Cardiac muscle cell (in vitro differentiated cells and primary cell): ENCODE measurements around the gene ASPHD1. TPM values are rescaled to one million over a fixed set of nuclear protein-coding genes. Genes with fewer than 3 reads are reported as not detected.

Experiments
- DNase-seq, 2 donors: peaks; one replicate each; pipeline versions ENCODE4 v3.0.0 to v3.0.0-alpha.2; 2010 to 2017; ENCODE audit warnings: low read depth in 1 of 2, low spot score in 1 of 2
- H3K27ac ChIP-seq: fragments of 200-600 bp; sonication (generic); 2 replicates; pipeline ENCODE4 v1.5.1; 2016
- H3K27me3 ChIP-seq: fragments of 200-600 bp; sonication (generic); 2 replicates; pipeline ENCODE4 v1.6.0; 2016; ENCODE audit warnings: control low read depth
- H3K36me3 ChIP-seq: fragments of 200-600 bp; sonication (generic); 2 replicates; pipeline ENCODE4 v1.5.1; 2016; ENCODE audit warnings: control low read depth
- H3K4me1 ChIP-seq: fragments of 200-600 bp; sonication (generic); 2 replicates; pipeline ENCODE4 v1.8.1; 2017; ENCODE audit warnings: low read depth, mild to moderate bottlenecking, mixed run types
- H3K4me3 ChIP-seq: fragments of 200-600 bp; sonication (generic); 2 replicates; pipeline ENCODE4 v1.5.1; 2016; ENCODE audit warnings: mild to moderate bottlenecking
- H3K9me3 ChIP-seq: fragments of 200-600 bp; sonication (generic); 2 replicates; pipeline ENCODE4 v1.5.1; 2017; ENCODE audit warnings: low read depth, mild to moderate bottlenecking, control low read depth
- polyA plus RNA-seq: library from polyadenylated mRNA; unstranded; fragments of >200 nt; fragmentation: Nextera tagmentation; extraction: Ambion mirVana; gene quantifications from 2 replicates; pipeline ENCODE4 v1.2.1, GENCODE V29; 2016
- total RNA-seq: library from RNA; depleted of rRNA; stranded (reverse); fragments of >200 nt; gene quantifications from 2 replicates; pipeline ENCODE4 v1.2.3, GENCODE V29; 2016
- TF ChIP-seq, protein P1 (sequence below): IDR thresholded peaks from 2 replicates; pipeline ENCODE4 v1.5.1; 2012; ENCODE audit warnings: low read depth, mild to moderate bottlenecking, low read length

The ASPHD1 gene
- total and polyA plus RNA-seq, 2 experiments from 2014 or later, result 1.8 to 2.3 TPM

DNA sequence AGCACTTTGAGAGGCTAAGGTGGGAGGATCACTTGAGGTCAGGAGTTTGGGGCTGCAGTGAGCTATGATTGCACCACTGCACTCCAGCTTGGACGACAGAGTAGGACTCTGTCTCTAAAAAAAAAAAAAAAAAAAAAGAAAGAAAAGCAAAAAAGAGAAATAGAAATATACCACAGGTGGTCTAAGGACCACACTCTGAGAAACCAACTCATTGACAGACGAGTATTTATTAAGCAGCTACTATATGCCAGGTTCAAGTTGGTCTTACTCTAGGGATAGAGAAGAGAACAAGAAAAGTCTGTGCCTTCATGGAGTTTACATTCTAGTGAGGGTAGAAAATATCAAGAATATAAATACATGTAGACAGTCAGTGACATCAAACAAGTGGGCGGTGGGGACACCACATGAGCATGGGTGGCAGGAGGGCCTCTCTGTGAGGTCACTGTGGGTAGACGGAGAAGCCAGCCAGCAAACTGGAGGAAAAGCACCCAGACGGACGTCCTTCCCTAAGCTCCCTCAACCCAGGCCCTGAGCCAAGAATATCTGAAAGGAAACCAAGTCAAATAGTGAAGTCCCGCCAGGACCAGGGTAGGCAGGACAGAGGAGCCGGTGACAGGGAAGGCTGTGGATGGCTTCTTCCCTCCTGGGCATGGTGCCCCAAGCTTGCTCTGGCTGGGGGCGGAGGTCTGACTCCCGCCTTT lies 42.0 kb upstream of the ASPHD1 start:
- H3K9me3 ChIP-seq, result no peaks in the 10 kb centered on the region
- H3K27me3 ChIP-seq, result no peaks in the 10 kb centered on the region
- TF ChIP-seq, protein P1, sequence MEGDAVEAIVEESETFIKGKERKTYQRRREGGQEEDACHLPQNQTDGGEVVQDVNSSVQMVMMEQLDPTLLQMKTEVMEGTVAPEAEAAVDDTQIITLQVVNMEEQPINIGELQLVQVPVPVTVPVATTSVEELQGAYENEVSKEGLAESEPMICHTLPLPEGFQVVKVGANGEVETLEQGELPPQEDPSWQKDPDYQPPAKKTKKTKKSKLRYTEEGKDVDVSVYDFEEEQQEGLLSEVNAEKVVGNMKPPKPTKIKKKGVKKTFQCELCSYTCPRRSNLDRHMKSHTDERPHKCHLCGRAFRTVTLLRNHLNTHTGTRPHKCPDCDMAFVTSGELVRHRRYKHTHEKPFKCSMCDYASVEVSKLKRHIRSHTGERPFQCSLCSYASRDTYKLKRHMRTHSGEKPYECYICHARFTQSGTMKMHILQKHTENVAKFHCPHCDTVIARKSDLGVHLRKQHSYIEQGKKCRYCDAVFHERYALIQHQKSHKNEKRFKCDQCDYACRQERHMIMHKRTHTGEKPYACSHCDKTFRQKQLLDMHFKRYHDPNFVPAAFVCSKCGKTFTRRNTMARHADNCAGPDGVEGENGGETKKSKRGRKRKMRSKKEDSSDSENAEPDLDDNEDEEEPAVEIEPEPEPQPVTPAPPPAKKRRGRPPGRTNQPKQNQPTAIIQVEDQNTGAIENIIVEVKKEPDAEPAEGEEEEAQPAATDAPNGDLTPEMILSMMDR, result no peak
- no peak overlapping the region for H3K27ac ChIP-seq
- peaks cover 5% of the 10 kb centered on the region for H3K36me3 ChIP-seq
- no peak for DNase-seq
- peaks cover 10% of the 10 kb centered on the region for H3K4me1 ChIP-seq
- no peak overlapping the region for H3K4me3 ChIP-seq

DNA sequence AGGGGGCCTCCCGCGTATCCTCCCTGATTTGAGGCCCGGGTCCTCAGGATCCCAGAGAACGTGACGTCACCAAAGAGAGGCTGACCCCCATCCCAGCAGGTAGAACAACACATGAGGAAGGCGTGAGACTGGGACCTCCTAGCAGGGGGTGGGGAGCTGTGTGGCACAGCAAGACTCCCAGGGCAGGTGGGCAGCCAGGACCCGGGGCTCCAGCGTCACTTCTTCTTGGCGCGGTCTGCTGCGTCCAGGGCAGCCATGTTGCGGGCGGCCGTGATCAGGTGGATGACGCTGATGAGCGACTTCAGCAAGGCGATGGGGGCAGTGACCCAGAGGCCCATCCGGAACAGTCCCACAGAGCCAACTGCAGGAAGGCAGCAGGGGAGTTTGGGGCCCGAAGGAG lies 41.3 kb upstream of the ASPHD1 start:
- TF ChIP-seq, protein P1, result no peak
- no peak for DNase-seq
- Histone ChIP-seq H3K9me3 (no peaks in the 10 kb centered on the region), H3K4me1 (peaks cover 10% of the 10 kb centered on the region), H3K4me3 (no peak overlapping the region), H3K36me3 (peaks cover 5% of the 10 kb centered on the region), H3K27ac (no peak overlapping the region), H3K27me3 (no peaks in the 10 kb centered on the region)

DNA sequence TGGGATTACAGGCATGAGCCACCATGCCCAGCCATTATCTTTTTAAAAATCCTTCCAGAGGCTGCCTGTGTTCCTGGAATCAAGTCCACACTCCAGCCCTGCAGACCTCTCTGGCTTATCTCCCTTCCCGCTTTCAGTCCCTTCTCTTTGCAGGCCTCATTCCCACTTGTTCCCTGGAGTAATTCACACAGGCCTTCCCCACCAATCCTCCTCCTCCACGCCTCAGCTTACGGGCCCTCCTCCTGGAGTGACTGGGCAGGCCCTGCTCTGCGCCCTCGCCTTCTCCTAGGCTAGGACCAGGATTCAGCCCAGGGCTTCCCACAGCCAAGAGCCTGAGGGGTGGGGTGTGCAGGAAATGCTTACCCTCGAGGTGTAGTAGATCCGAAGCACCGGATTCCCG lies 40.1 kb upstream of the ASPHD1 start:
- TF ChIP-seq, protein P1, result no peak
- DNase-seq, result no peak
- no peaks in the 10 kb centered on the region for H3K9me3 ChIP-seq

DNA sequence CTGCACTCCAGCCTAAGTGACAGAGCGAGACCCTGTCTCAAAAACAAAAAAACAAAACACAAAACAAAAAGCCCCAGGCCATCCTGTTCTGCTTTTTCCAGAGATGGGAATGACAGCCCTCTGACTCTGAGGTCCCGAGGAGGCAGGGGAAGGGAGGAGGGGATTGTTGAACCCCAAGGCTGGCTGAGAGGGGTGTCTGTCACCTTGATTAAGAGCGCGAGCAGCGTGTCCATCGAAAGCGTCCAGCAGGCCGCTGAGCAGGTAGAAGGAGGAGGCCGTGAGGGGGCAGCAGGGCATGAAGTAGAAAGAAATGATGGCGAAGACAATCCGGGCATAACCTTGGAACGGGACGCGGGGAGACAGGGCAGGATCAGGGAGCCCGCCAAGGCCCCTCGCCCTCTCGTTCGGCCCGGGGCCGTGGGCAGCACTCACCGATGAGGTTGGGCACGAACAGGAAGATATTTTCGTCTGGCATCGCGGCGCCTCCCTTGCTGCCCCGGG lies 37.9 kb upstream of the ASPHD1 start:
- Histone ChIP-seq H3K4me3 (peak overlapping the region; percentile 88), H3K4me1 (no peaks in the 10 kb centered on the region), H3K27ac (peak overlapping the region; percentile 99), H3K36me3 (peaks cover 5% of the 10 kb centered on the region), H3K27me3 (no peaks in the 10 kb centered on the region), H3K9me3 (no peaks in the 10 kb centered on the region)
- peak; percentile 27 to 43 for DNase-seq
- TF ChIP-seq, protein P1, result peak; percentile 11

More for the DNA sequence above, 40.1 kb upstream of the ASPHD1 start:
- Histone ChIP-seq H3K36me3 (peaks cover 5% of the 10 kb centered on the region), H3K4me3 (no peak overlapping the region), H3K27ac (no peak overlapping the region), H3K4me1 (peaks cover 10% of the 10 kb centered on the region), H3K27me3 (no peaks in the 10 kb centered on the region)

DNA sequence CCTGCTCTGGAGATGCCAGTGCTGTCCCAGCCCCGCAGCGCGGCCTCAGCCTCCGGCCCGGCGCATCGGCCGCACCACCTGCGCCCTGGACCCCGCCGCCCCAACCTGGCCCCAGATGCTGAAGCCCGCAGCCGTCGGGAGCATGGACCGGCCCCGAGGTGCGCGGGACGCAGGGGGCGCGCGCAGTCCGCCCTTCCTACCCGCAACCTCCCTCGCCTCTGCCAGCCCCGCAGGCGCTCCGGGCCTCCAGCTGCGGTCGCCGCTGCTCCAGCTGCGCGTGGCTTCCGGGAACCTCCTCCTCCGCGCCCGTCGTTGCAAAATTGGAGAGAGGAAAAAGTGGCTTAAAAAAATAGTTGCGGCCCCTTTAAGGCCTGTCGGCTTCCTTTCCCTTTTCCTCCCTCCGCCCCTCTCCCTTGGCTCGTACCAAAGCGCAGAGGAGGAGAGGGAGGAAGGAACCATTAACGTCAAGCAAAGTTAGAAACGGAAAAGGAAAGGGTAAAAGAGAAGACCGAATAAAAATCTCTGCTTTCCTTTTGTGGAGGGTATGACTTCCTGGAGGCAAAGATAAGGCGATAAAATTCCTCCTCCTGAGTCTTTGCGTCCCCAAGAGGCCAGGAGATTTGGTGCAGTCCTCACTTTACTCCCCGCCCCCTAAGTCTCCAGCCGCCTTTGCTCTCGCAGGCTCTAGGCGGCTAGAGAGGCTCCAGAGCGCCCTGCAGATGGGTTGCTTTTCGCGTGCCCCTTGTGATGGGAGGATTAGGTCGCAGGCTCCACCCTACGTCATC lies 37.2 kb upstream of the ASPHD1 start, which contains the start of gene CDIPT:
CDIPT (minus strand) TSS at position 343 of the 785 bp plus-strand sequence. CDS start 369 bp downstream, outside the sequence.
- Histone ChIP-seq H3K4me1 (no peaks in the 10 kb centered on the region), H3K9me3 (no peaks in the 10 kb centered on the region), H3K4me3 (peak within 1 kb of the TSS; percentile 88), H3K27me3 (no peaks in the 10 kb centered on the region), H3K27ac (peak within 1 kb of the TSS; percentile 99), H3K36me3 (peaks cover 5% of the 10 kb centered on the region)
- DNase-seq, result peak; percentile 97 to 99
- TF ChIP-seq, protein P1, result peak; percentile 51
